GM18867 (cell line): ENCODE data around the gene PRKN.
"Not testable (repeated sequence)": the region's sequence is repeated elsewhere in the genome, so short reads cannot be mapped to it uniquely, and the experiment has no call there.

Experiments
- ATAC-seq: cut with Tn5 transposase; IDR thresholded peaks from one replicate; pipeline ENCODE4 v1.9.1; 2021; ENCODE audit warnings: mild to moderate bottlenecking, moderate library complexity; ENCODE audit not compliant: unreplicated experiment

Gene PRKN

DNA sequence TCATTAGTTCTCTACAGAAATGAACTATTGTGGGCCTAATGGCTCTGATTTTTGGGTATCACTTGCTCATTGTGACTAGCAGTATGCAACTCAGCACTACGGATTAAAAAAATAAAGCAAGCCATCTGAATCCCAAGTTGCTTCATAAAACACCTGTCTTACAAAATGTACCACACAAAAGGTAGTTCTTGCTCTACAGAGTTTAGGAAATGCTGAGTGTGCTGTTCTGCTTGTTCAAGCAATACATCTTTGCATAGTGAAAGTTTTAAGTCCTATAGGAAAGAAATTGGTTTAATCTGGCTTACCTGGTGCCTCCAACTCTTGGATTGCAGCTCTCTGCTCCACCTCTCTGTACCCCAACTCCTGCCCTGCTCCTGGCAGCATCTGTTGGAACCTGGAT lies 1187.0 kb downstream of the PRKN start:
- no peak for ATAC-seq

- ATAC-seq = no peak
Measured at GRCh38 chr6:161536224-161536630, 1191.3 kb downstream of the PRKN start.

DNA sequence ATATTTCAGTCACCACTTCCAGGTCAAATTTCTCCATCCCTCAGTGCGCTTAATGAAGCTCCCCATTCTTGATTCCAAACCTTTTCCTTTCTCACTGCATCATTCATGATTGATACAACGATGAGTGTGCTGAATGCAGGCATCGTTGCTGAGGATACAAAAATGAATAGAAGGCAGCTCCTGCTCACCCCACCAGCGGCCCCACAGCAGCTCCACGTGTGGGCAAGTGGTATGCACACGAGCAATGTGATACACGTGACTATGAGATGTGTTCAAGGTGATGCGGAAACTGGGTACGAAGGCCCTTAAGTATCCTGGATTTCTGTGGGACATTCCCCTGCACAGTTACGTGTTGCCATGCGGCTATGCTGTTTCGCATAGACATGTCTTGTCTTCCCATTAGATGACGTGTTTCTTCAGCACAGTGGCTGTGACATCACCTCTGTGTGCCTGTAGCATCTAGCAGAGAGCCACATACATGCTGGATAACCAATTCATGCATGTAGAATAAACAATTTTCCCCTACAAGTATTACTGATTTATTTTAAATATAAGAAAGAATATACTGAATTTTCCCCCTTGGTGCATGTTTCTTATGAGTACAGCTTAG lies 1193.2 kb downstream of the PRKN start:
- ATAC-seq = no peak

DNA sequence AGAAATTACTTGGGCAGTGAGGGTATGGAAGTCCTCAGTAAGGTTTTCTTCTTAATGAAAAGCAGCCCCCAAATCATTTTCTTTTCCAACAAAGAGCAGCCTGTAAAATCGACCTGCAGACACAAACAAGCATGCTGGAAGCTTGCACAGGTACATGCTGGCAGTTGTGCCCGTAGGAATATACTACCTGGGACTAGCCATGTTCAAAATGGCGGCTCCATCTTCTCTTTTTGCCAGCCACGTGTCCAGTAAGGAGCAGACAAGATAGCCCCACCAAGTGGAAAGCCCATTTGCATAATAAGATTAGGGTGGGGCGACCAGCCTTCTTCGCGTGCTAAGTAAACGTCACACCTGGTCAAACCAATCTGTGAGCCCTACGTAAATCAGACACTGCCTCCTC lies 1194.3 kb downstream of the PRKN start:
- ATAC-seq = no peak

DNA sequence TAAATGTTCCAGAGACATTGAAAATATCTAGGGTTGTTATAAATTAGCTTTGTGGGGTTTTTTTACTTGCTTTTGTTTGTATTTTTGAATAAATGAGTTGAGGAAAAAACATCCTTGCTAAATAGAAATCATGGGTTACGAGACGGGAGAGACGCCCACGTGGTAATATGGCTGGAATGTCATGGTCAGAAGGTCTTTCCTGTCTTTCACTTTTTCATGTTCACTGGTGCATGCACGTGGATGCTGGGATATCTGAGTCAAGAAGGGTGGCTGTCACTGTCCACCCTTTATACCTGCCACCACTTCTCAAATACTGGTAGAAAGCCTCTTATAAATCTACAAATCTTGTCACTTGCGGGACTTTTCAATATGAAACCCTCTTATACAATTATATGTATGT lies 1195.0 kb downstream of the PRKN start:
- ATAC-seq = no peak

DNA sequence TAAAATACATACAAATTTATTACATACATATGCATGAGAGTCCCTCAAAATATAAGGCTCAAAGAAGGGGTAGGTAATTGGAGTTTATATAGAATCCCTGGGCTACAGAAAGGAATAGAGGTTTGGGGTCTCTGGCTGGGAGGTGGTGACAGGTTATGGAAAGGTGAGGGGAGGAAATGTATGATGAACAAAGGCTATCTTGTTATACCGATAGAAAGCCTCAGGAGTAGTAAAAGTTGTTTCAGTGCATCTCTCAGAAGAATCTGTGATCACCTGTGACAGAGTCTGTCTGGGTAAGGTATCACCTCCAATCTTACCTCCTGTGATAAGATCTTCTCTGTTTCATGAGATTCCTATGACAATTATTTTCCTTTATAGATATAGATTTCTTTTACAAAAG lies 1200.8 kb downstream of the PRKN start:
- ATAC-seq = no peak

DNA sequence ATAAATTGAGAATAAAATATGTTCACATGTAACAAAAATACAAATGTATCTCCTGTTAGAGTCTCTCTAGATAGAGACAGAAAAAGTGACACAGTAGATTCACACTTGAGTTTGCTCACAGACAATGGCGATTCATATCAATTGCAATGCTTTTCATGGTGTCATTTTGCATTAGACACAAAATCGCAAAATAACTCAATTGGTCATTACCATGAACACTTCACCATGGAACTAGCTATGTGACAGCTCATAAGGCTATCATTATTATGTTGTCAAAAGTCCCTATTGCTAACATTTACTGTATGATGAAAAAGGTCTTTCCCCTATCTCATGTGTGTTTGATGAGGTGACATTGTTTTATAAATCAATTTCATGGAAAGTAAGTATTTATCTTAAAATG lies 1204.2 kb downstream of the PRKN start:
- ATAC-seq = no peak

DNA sequence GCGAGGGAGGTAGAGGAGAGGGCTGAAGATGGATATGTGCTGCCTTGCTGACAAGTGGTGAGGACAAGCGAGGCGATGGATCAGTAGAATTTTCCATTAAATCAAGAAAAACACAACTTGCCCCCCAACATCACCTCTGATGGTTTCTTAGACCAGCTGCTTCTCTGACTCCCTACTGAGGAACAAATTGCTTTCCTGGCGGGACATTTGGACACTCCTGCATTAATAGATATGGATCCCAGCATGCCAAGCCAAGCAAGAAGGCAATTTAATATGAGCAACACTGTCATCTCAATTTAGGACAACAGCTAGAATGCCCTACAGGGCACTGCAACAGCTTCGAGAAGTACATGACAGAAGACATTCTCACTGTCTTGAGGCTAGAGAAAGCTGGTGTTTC lies 1205.3 kb downstream of the PRKN start:
- no peak for ATAC-seq

GRCh38 chr6:161511447-161512095 lies 1216.0 kb downstream of the PRKN start:
- ATAC-seq = no peak

GRCh38 chr6:161508341-161508740 lies 1219.2 kb downstream of the PRKN start:
- no peak for ATAC-seq

DNA sequence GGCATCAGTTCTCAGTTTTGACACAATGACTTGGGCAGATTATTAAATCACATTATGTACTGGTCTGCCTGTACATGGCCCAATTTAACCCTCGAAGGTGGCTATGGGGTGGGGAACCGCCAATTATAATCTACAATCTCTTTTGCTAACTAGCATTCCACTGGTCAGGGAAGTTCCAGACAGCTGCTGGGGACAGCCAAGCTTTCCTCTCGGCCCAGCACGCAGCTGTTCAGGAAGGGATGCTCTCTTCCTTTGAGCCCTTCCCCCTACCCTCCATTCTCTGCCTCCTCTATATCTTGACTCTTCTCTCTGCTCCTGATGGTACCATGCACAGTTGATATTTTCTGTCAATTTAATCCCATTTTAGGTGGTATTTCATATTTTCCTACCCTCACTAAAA lies 1220.2 kb downstream of the PRKN start:
- no peak for ATAC-seq

- no peak for ATAC-seq
Measured at GRCh38 chr6:161503570-161503969, 1224.0 kb downstream of the PRKN start.

DNA sequence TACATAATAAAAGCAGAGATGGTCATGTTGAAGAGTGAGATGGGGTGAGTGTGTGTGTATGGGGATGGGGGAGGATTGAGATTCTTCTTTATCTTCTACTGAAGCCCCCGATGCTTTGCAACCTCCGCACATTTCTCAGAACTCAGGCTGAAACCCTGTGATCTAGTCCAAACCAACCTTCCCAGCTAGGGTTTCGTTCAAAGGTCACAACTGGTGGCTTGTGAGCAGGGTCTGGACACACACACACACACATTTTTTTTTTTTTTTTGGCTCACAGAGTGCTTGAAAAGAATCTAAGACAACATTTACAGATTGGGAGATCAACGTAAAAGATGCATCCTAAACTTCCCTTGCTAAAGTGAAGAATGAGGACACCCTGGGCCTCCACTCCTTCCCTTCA lies 1228.7 kb downstream of the PRKN start:
- ATAC-seq = no peak

- no peak for ATAC-seq
Measured at GRCh38 chr6:161498359-161498758, 1229.2 kb downstream of the PRKN start.

DNA sequence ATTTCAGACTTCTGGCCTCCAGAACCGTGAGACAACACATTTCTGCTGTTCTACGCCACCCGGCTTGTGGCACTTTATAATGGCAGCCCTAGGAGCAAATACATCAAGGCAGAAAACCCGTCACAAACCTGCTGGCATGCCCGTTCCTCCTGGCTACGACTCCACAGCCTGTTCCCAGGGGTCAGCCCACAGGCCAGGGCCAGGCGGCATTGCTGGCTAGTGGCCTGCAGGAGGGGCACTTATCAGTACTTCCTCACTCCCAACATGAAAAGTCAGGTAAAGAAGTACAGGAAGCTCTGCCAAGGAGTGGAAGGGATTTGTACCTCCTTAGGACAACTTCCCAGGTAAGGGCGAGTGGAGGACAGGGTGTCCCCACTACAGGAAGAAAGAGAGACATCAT lies 1230.6 kb downstream of the PRKN start:
- no peak for ATAC-seq

DNA sequence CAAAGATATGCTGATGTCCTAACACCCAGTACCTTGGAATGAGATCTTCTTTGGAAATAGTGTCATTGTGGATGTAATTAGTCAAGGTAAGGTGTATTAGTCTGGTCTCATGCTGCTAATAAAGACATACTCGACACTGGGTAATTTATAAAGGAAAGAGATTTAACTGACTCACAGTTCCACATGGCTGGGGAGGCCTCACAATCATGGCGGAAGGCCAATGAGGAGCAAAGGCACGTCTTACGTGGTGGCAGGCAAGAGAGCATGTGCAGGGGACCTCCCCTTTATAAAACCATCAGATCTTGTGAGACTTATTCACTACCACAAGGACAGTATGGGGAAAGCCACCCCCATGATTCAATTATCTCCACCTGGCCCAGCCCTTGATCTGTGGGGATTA lies 1231.3 kb downstream of the PRKN start:
- ATAC-seq = not testable (repeated sequence)

- ATAC-seq = no peak
Measured at GRCh38 chr6:161494566-161494965, 1233.0 kb downstream of the PRKN start.

DNA sequence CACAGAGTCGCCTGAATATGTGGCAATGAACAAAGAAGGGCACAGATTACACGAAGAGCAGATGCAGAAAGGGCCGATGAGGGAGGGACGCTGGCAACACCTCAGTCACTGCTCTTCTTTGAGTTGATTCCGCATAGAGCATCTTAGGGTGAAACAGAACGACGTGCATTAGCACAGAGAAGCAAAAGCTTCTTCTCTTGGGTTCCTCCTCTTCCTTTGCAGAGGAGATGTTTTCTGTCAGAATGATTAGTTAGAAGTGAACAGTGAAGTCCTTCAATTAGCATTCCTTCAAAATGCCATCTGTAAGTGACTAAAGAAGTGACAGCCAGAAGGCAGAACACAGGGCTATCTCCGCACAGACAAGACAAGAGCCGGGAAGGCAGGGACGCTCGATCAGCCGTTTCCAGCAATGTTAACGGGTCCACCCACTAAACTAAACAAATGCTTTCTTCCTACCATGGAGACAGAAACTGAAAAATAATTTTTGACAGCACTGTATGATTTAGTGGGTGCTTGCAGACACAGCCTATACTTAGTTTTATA lies 1233.9 kb downstream of the PRKN start:
- no peak for ATAC-seq

- no peak for ATAC-seq
Measured at GRCh38 chr6:161489626-161490306, 1237.8 kb downstream of the PRKN start.

DNA sequence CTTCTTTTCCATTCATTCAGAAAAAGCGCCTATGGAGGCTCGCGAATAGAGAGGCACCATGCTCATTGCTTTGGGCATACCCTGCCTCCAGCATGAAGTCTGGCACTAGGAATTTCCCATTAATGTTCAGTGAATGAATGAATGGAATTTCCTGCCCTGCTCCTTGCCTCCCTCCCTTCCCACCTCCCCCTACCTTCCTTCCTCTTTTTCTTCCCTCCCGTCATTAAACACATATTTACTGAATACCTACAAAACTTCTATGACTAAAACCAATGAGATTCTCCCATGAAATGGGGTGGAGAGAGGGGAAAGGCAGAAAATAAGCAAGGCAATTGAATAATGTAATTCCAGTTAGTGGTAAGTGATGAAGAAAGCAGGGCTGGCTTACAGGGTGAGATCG lies 1239.9 kb downstream of the PRKN start:
- no peak for ATAC-seq

DNA sequence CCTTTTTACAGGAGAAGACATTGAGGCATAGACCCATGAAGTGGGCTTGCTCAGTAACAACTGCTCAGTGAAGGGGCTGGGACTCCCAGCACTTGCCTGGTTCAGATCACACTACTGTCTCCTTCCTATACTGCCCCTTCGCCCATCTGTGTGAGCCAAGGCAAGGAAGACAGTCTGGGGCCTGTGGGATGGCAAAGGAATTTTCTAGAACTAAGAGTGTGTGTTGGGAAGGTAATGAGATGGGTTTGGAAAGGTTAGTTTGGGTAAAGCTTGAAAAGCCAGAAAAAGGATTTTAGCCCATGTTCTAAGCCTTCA lies 1240.4 kb downstream of the PRKN start:
- ATAC-seq = no peak
